Right atrium auricular region (tissue), 2 donors: ENCODE measurements around the gene SCYL2. TPM values are rescaled to one million over a fixed set of nuclear protein-coding genes. Genes with fewer than 3 reads are reported as not detected.
"Not testable (repeated sequence)": the region's sequence is repeated elsewhere in the genome, so short reads cannot be mapped to it uniquely, and the experiment has no call there.

ENCODE experiments used
- DNase-seq: peaks from one replicate; pipeline ENCODE4 v3.0.0-alpha.2; 2019; ENCODE audit warnings: low spot score
- H3K27ac ChIP-seq, 2 donors: fragments of 200-600 bp; sonication (generic); 1 replicate in 1 of 2; 2 replicates in 1 of 2; pipeline ENCODE4 v1.5.1; 2016 to 2019
- H3K27me3 ChIP-seq, 2 donors: fragments of 200-600 bp; sonication (generic); one replicate each; pipeline versions ENCODE4 v1.5.1 to v1.6.0; 2017 to 2019
- H3K36me3 ChIP-seq: fragments of 200-600 bp; sonication (generic); one replicate; pipeline ENCODE4 v1.5.1; 2016
- H3K4me1 ChIP-seq, 2 donors: fragments of 200-600 bp; sonication (generic); one replicate each; pipeline versions ENCODE4 v1.5.1 to v1.6.0; 2017 to 2019
- H3K4me3 ChIP-seq, 2 donors: fragments of 200-600 bp; sonication (generic); 1 replicate in 1 of 2; 2 replicates in 1 of 2; pipeline ENCODE4 v1.5.1; 2017 to 2019; ENCODE audit warnings: mild to moderate bottlenecking in 1 of 2, moderate library complexity in 1 of 2
- H3K9me3 ChIP-seq, 2 donors: fragments of 200-600 bp; sonication (generic); one replicate each; pipeline ENCODE4 v1.5.1; 2019
- CTCF ChIP-seq, 2 donors: fragments of 200-600 bp; sonication (generic); IDR thresholded peaks; one replicate each; pipeline ENCODE4 v1.5.1; 2019; ENCODE audit warnings: antibody characterized with exemption in 2 of 2
- total RNA-seq, 2 donors: library from RNA; depleted of rRNA; stranded (reverse); fragments of >200 nt; gene quantifications; one replicate each; pipeline ENCODE4 v1.1.0, GENCODE V29; 2016

SCYL2 gene
- total RNA-seq, 2 donors from 2014 or later, result 21.1 to 36.9 TPM

GRCh38 chr12:100293017-100293416 is 26.0 kb downstream of the SCYL2 start:
- peaks cover 11% of the 10 kb centered on the region for H3K36me3 ChIP-seq

GRCh38 chr12:100294366-100294765 is 27.4 kb downstream of the SCYL2 start:
- peaks cover 18% of the 10 kb centered on the region for H3K36me3 ChIP-seq
- H3K27me3 ChIP-seq, H3K4me1 ChIP-seq, H3K4me3 ChIP-seq, DNase-seq, H3K27ac ChIP-seq, H3K9me3 ChIP-seq: not testable (repeated sequence)

More at GRCh38 chr12:100293017-100293416, 26.0 kb downstream of the SCYL2 start:
- H3K27me3 ChIP-seq, result no peaks in the 10 kb centered on the region
- no peaks in the 10 kb centered on the region for H3K9me3 ChIP-seq
- H3K4me3 ChIP-seq, result no peak overlapping the region
- H3K27ac ChIP-seq, result no peak overlapping the region
- H3K4me1 ChIP-seq, result no peaks in the 10 kb centered on the region
- no peak for DNase-seq
- TF ChIP-seq CTCF (IDR thresholded peaks at IDR 0.05), result no peak

- H3K4me3 ChIP-seq, result no peak overlapping the region
- no peaks in the 10 kb centered on the region for H3K4me1 ChIP-seq
- H3K9me3 ChIP-seq, result no peaks in the 10 kb centered on the region
- no peak overlapping the region for H3K27ac ChIP-seq
- no peaks in the 10 kb centered on the region for H3K27me3 ChIP-seq
- no peak for DNase-seq
- peaks cover 22% of the 10 kb centered on the region for H3K36me3 ChIP-seq
- no peak for TF ChIP-seq CTCF (IDR thresholded peaks at IDR 0.05)
Measured at GRCh38 chr12:100295764-100296555, 29.0 kb downstream of the SCYL2 start.

GRCh38 chr12:100302081-100302480 is 35.1 kb downstream of the SCYL2 start:
- no peak for TF ChIP-seq CTCF (IDR thresholded peaks at IDR 0.05)
- DNase-seq, result no peak
- H3K27me3 ChIP-seq, result no peaks in the 10 kb centered on the region
- no peak overlapping the region for H3K4me3 ChIP-seq
- no peaks in the 10 kb centered on the region for H3K9me3 ChIP-seq
- no peak overlapping the region for H3K27ac ChIP-seq
- H3K4me1 ChIP-seq, result no peaks in the 10 kb centered on the region
- H3K36me3 ChIP-seq, result peaks cover 37% of the 10 kb centered on the region

GRCh38 chr12:100303831-100304230 is 36.9 kb downstream of the SCYL2 start:
- Histone ChIP-seq H3K4me1 (no peaks in the 10 kb centered on the region), H3K36me3 (peaks cover 35% of the 10 kb centered on the region), H3K27me3 (no peaks in the 10 kb centered on the region), H3K4me3 (no peak overlapping the region), H3K9me3 (no peaks in the 10 kb centered on the region), H3K27ac (no peak overlapping the region)
- no peak for TF ChIP-seq CTCF (IDR thresholded peaks at IDR 0.05)
- DNase-seq, result no peak

- H3K36me3 ChIP-seq, result peaks cover 30% of the 10 kb centered on the region
Measured at GRCh38 chr12:100304334-100304733, 37.4 kb downstream of the SCYL2 start.

GRCh38 chr12:100308138-100308537 is 41.2 kb downstream of the SCYL2 start:
- H3K4me3 ChIP-seq, DNase-seq, H3K27me3 ChIP-seq, H3K4me1 ChIP-seq, H3K27ac ChIP-seq, H3K9me3 ChIP-seq: not testable (repeated sequence)
- peaks cover 22% of the 10 kb centered on the region for H3K36me3 ChIP-seq

More at GRCh38 chr12:100304334-100304733, 37.4 kb downstream of the SCYL2 start:
- H3K9me3 ChIP-seq, H3K27ac ChIP-seq, H3K4me1 ChIP-seq, H3K4me3 ChIP-seq, H3K27me3 ChIP-seq, DNase-seq: not testable (repeated sequence)
